CD8-positive, alpha-beta memory T cell (primary cell): ENCODE measurements around the gene ZMYND10. TPM values are rescaled to one million over a fixed set of nuclear protein-coding genes. Genes with fewer than 3 reads are reported as not detected.

Experiments
- CTCF ChIA-PET: fragments of 350-600 bp; sonication (Branson Sonifier 250); formaldehyde crosslinking; loops from one replicate; lab custom pipeline; 2021; ENCODE audit warnings: antibody characterized with exemption; lab: Charles Lee
- POLR2A ChIA-PET: fragments of 350-600 bp; sonication (Branson Sonifier 250); formaldehyde crosslinking; loops from one replicate; lab custom pipeline; 2021; ENCODE audit warnings: antibody characterized with exemption; lab: Charles Lee
- DNase-seq, 5 donors: peaks; one replicate each; pipeline versions ENCODE4 v3.0.0 to v3.0.0-alpha.2; 2020 to 2022; ENCODE audit warnings: mixed read lengths in 1 of 5
- H3K27ac ChIP-seq: one replicate; pipeline ENCODE4 v1.7.0; 2013; ENCODE audit warnings: low read depth, mild to moderate bottlenecking, low read length, moderate library complexity
- H3K27me3 ChIP-seq: 2 replicates; pipeline ENCODE4 v1.7.0; 2013; ENCODE audit warnings: low read length, mild to moderate bottlenecking; ENCODE audit not compliant: insufficient read depth, poor library complexity, severe bottlenecking
- H3K36me3 ChIP-seq: 2 replicates; pipeline ENCODE4 v1.7.0; 2013; ENCODE audit warnings: mild to moderate bottlenecking, low read length, moderate library complexity; ENCODE audit not compliant: insufficient read depth
- H3K4me1 ChIP-seq: 2 replicates; pipeline ENCODE4 v1.7.0; 2013; ENCODE audit warnings: mild to moderate bottlenecking, low read length, moderate library complexity; ENCODE audit not compliant: insufficient read depth
- H3K4me3 ChIP-seq: 2 replicates; pipeline ENCODE4 v1.7.0; 2013; ENCODE audit warnings: mild to moderate bottlenecking, low read length
- H3K9me3 ChIP-seq: 2 replicates; pipeline ENCODE4 v1.7.0; 2013; ENCODE audit warnings: mild to moderate bottlenecking, low read length
- H3K27ac Mint-ChIP-seq, 8 donors: one replicate each; pipeline ENCODE4 v1.8.0; 2020 to 2021; ENCODE audit warnings: mixed read lengths in 8 of 8, mild to moderate bottlenecking in 6 of 8, inconsistent platforms in 3 of 8, moderate library complexity in 3 of 8
- H3K27me3 Mint-ChIP-seq, 2 donors: one replicate each; pipeline ENCODE4 v1.8.0; 2020 to 2021; ENCODE audit warnings: mixed read lengths in 2 of 2, mild to moderate bottlenecking in 1 of 2, moderate library complexity in 1 of 2
- H3K36me3 Mint-ChIP-seq, 3 donors: one replicate each; pipeline ENCODE4 v1.8.0; 2020 to 2021; ENCODE audit warnings: mixed read lengths in 3 of 3, inconsistent platforms in 1 of 3, mild to moderate bottlenecking in 1 of 3
- H3K4me1 Mint-ChIP-seq, 3 donors: one replicate each; pipeline ENCODE4 v1.8.0; 2020 to 2021; ENCODE audit warnings: mixed read lengths in 3 of 3, inconsistent platforms in 1 of 3, mild to moderate bottlenecking in 1 of 3
- H3K4me3 Mint-ChIP-seq, 7 donors: one replicate each; pipeline ENCODE4 v1.8.0; 2020 to 2021; ENCODE audit warnings: mixed read lengths in 7 of 7, mild to moderate bottlenecking in 6 of 7, moderate library complexity in 4 of 7, inconsistent platforms in 2 of 7
- H3K9me3 Mint-ChIP-seq, 5 donors: one replicate each; pipeline ENCODE4 v1.8.0; 2020 to 2022; ENCODE audit warnings: mixed read lengths in 5 of 5, mild to moderate bottlenecking in 3 of 5, moderate library complexity in 2 of 5, inconsistent platforms in 1 of 5
- polyA plus RNA-seq: library from polyadenylated mRNA; unstranded; fragments of 300-500 nt; fragmentation: Illumina TruSeq; gene quantifications from one replicate; pipeline ENCODE4 v1.2.3, GENCODE V29; 2021
- total RNA-seq, 2 experiments: library from RNA; stranded (reverse); gene quantifications; one replicate each; pipeline ENCODE4 v1.2.3, GENCODE V29; 2021

The ZMYND10 gene
- total and polyA plus RNA-seq, 3 experiments from 2014 or later = 0.97 to 1.3 (median 1.1) TPM

- Mint-ChIP-seq H3K27ac (peak overlapping the region; percentile 89 to 99 (median 94)), H3K4me1 (peaks cover 14 to 48% (median 19%) of the 10 kb centered on the region in 3 donors), H3K36me3 (peaks cover 0 to 6% (median 0%) of the 10 kb centered on the region in 3 donors), H3K9me3 (no peaks in the 10 kb centered on the region), H3K27me3 (peaks cover 0 to 2% of the 10 kb centered on the region in 2 donors), H3K4me3 (peak overlapping the region; percentile 80 to 96 (median 88))
- Histone ChIP-seq H3K4me3 (peak overlapping the region; percentile 94), H3K4me1 (peaks cover 25% of the 10 kb centered on the region), H3K27ac (peak overlapping the region; percentile 88), H3K27me3 (no peaks in the 10 kb centered on the region), H3K9me3 (no peaks in the 10 kb centered on the region), H3K36me3 (no peaks in the 10 kb centered on the region)
- peak; percentile 92 to 97 (median 94) for DNase-seq
- CTCF ChIA-PET = interaction anchor here (0.7 to 1.5 kb wide), 9 partner anchors 9 to 1007 kb away, joined by 3 to 7 read pairs (median 4); partner anchors contain the start of genes CYB561D2, HEMK1 and NPRL2
- POLR2A ChIA-PET = interaction anchor here (0.5 to 1.6 kb wide), 12 partner anchors 11 to 776 kb away, joined by 3 to 9 read pairs (median 4); partner anchors contain the start of genes CYB561D2, HYAL3, NAA80 and NPRL2
Observed at GRCh38 chr3:50365080-50365841, 19.7 kb upstream of the ZMYND10 start.

- Histone ChIP-seq H3K4me1 (peaks cover 31% of the 10 kb centered on the region), H3K27me3 (no peaks in the 10 kb centered on the region), H3K9me3 (no peaks in the 10 kb centered on the region), H3K36me3 (no peaks in the 10 kb centered on the region), H3K4me3 (no peak overlapping the region), H3K27ac (no peak overlapping the region)
- POLR2A ChIA-PET = interaction anchor here (0.6 to 1.6 kb wide), 11 partner anchors 12 to 777 kb away, joined by 3 to 8 read pairs (median 4); partner anchors contain the start of genes CYB561D2, HYAL3, NAA80 and NPRL2
- H3K4me1 Mint-ChIP-seq = peaks cover 20 to 53% (median 22%) of the 10 kb centered on the region in 3 donors
- peaks cover 0 to 2% of the 10 kb centered on the region in 2 donors for H3K27me3 Mint-ChIP-seq
- H3K27ac Mint-ChIP-seq = peak overlapping the region in 2 of 8 donors; percentile 66 to 89
- H3K4me3 Mint-ChIP-seq = peak overlapping the region; percentile 80 to 96 (median 88)
- H3K36me3 Mint-ChIP-seq = peaks cover 0 to 6% (median 0%) of the 10 kb centered on the region in 3 donors
- no peaks in the 10 kb centered on the region for H3K9me3 Mint-ChIP-seq
- CTCF ChIA-PET = interaction anchor here (1.0 to 1.8 kb wide), 5 partner anchors 8 to 205 kb away, joined by 3 to 5 read pairs (median 5); partner anchors contain the start of genes CYB561D2, HEMK1 and NPRL2
- no peak for DNase-seq
Observed at GRCh38 chr3:50364573-50365079, 19.1 kb upstream of the ZMYND10 start.

- no peaks in the 10 kb centered on the region for H3K27me3 ChIP-seq
- H3K4me3 ChIP-seq = peak overlapping the region; percentile 95
- Mint-ChIP-seq H3K4me1 (peaks cover 36 to 61% (median 38%) of the 10 kb centered on the region in 3 donors), H3K27ac (peak overlapping the region; percentile 81 to 99 (median 96)), H3K4me3 (peak overlapping the region; percentile 94 to 99 (median 96)), H3K9me3 (no peaks in the 10 kb centered on the region), H3K27me3 (peaks cover 0 to 2% of the 10 kb centered on the region in 2 donors), H3K36me3 (peaks cover 0 to 37% (median 0%) of the 10 kb centered on the region in 3 donors)
- H3K4me1 ChIP-seq = peaks cover 44% of the 10 kb centered on the region
- no peaks in the 10 kb centered on the region for H3K36me3 ChIP-seq
- DNase-seq = no peak
- ChIA-PET POLR2A (interaction anchor here (1.1 to 1.6 kb wide), 3 partner anchors 9 to 209 kb away, joined by 3 to 13 read pairs (median 3); partner anchors contain the start of genes CYB561D2, HEMK1, NPRL2 and RASSF1), CTCF (interaction anchor here (0.6 to 1.9 kb wide), 2 partner anchors 9 to 11 kb away, joined by 3 to 9 read pairs; partner anchors contain the start of genes CYB561D2 and NPRL2)
- no peak overlapping the region for H3K27ac ChIP-seq
- H3K9me3 ChIP-seq = no peaks in the 10 kb centered on the region
Observed at GRCh38 chr3:50359760-50360110, 14.2 kb upstream of the ZMYND10 start.

GRCh38 chr3:50358911-50359759 is 13.6 kb upstream of the ZMYND10 start, which contains the start of gene TMEM115:
Gene TMEM115, minus strand, starts transcription at chr3:50359521. Its CDS starts 458 bp downstream, at chr3:50359063.
- H3K36me3 Mint-ChIP-seq = peaks cover 0 to 43% (median 0%) of the 10 kb centered on the region in 3 donors
- ChIA-PET CTCF (interaction anchor here (0.6 kb wide), 1 partner anchor 11 kb away, joined by 3 read pairs; no protein-coding TSS in a partner anchor), POLR2A (interaction anchor here (1.2 to 1.6 kb wide), 2 partner anchors 8 to 210 kb away, joined by 3 to 13 read pairs; partner anchors contain the start of genes CYB561D2, HEMK1 and NPRL2)
- Histone ChIP-seq H3K9me3 (no peaks in the 10 kb centered on the region), H3K36me3 (no peaks in the 10 kb centered on the region), H3K27me3 (no peaks in the 10 kb centered on the region), H3K27ac (peak within 1 kb of the TSS; percentile 76), H3K4me1 (peaks cover 38% of the 10 kb centered on the region), H3K4me3 (peak within 1 kb of the TSS; percentile 95)
- H3K4me3 Mint-ChIP-seq = peak within 1 kb of the TSS; percentile 94 to 99 (median 96)
- H3K9me3 Mint-ChIP-seq = no peaks in the 10 kb centered on the region
- peaks cover 0 to 2% of the 10 kb centered on the region in 2 donors for H3K27me3 Mint-ChIP-seq
- DNase-seq = peak; percentile 91 to 98 (median 94)
- peaks cover 36 to 63% (median 40%) of the 10 kb centered on the region in 3 donors for H3K4me1 Mint-ChIP-seq
- peak within 1 kb of the TSS; percentile 81 to 99 (median 96) for H3K27ac Mint-ChIP-seq

GRCh38 chr3:50358355-50358910 is 12.9 kb upstream of the ZMYND10 start:
- peak overlapping the region; percentile 63 to 95 (median 87) for H3K27ac Mint-ChIP-seq
- no peaks in the 10 kb centered on the region for H3K36me3 ChIP-seq
- no peaks in the 10 kb centered on the region for H3K9me3 ChIP-seq
- H3K36me3 Mint-ChIP-seq = peaks cover 0 to 48% (median 0%) of the 10 kb centered on the region in 3 donors
- H3K4me1 ChIP-seq = peaks cover 37% of the 10 kb centered on the region
- ChIA-PET POLR2A (interaction anchor here (1.2 kb wide), 1 partner anchor 211 kb away, joined by 3 read pairs; the partner anchor contains the start of gene HEMK1), CTCF (no interaction called here)
- peak overlapping the region; percentile 76 for H3K27ac ChIP-seq
- DNase-seq = no peak
- H3K4me1 Mint-ChIP-seq = peaks cover 36 to 60% (median 40%) of the 10 kb centered on the region in 3 donors
- H3K4me3 ChIP-seq = peak overlapping the region; percentile 95
- peaks cover 0 to 2% of the 10 kb centered on the region in 2 donors for H3K27me3 Mint-ChIP-seq
- H3K9me3 Mint-ChIP-seq = no peaks in the 10 kb centered on the region
- H3K4me3 Mint-ChIP-seq = peak overlapping the region; percentile 81 to 99 (median 94)
- no peaks in the 10 kb centered on the region for H3K27me3 ChIP-seq

GRCh38 chr3:50357481-50357880 is 11.9 kb upstream of the ZMYND10 start:
- H3K36me3 ChIP-seq = no peaks in the 10 kb centered on the region

More at GRCh38 chr3:50357481-50357880, 11.9 kb upstream of the ZMYND10 start:
- Histone ChIP-seq H3K27me3 (no peaks in the 10 kb centered on the region), H3K4me3 (peak overlapping the region; percentile 95), H3K9me3 (no peaks in the 10 kb centered on the region), H3K4me1 (peaks cover 37% of the 10 kb centered on the region), H3K27ac (peak overlapping the region; percentile 25)
- H3K9me3 Mint-ChIP-seq = no peaks in the 10 kb centered on the region
- POLR2A ChIA-PET = interaction anchor here (0.5 to 1.2 kb wide), 2 partner anchors 13 to 20 kb away, joined by 3 to 4 read pairs; no protein-coding TSS in a partner anchor
- H3K4me1 Mint-ChIP-seq = peaks cover 36 to 61% (median 41%) of the 10 kb centered on the region in 3 donors
- peak overlapping the region; percentile 81 to 99 (median 94) for H3K4me3 Mint-ChIP-seq
- no peak for DNase-seq
- H3K27ac Mint-ChIP-seq = peak overlapping the region; percentile 50 to 94 (median 79)
- H3K27me3 Mint-ChIP-seq = peaks cover 0 to 2% of the 10 kb centered on the region in 2 donors
- H3K36me3 Mint-ChIP-seq = peaks cover 0 to 57% (median 0%) of the 10 kb centered on the region in 3 donors
- CTCF ChIA-PET = interaction anchor here (0.8 to 1.9 kb wide), 7 partner anchors 10 to 185 kb away, joined by 3 to 11 read pairs (median 5); partner anchors contain the start of gene RASSF1
